H1 (cell line): ENCODE data around the gene TMEM250. TPM values are rescaled to one million over a fixed set of nuclear protein-coding genes. Genes with fewer than 3 reads are reported as not detected.

Experiments
- ASH2L ChIP-seq: fragments of 200-600, 300-600 bp; sonication (generic); IDR thresholded peaks from one replicate; pipeline ENCODE4 v1.7.1; 2017; ENCODE audit warnings: low read length
- BACH1 ChIP-seq: IDR thresholded peaks from 2 replicates; pipeline ENCODE4 v1.6.1; 2012; ENCODE audit warnings: low read length, improper control_type of control experiment
- BCL11A ChIP-seq, 2 experiments: IDR thresholded peaks; one replicate each; pipeline ENCODE4 v1.6.1; 2011; ENCODE audit warnings: low read depth in 2 of 2, low read length in 2 of 2, mild to moderate bottlenecking in 2 of 2
- CEBPB ChIP-seq: IDR thresholded peaks from 2 replicates; pipeline ENCODE4 v1.6.1; 2012; ENCODE audit warnings: low read depth, low read length
- CHD1 ChIP-seq: IDR thresholded peaks from 2 replicates; pipeline ENCODE4 v1.6.1; 2012; ENCODE audit warnings: low read depth, low read length, improper control_type of control experiment
- CREB1 ChIP-seq: IDR thresholded peaks from 2 replicates; pipeline ENCODE4 v1.6.1; 2012; ENCODE audit warnings: inconsistent platforms
- CTCF ChIP-seq, 3 experiments: IDR thresholded peaks; 1 replicate in 2 of 3; 2 replicates in 1 of 3; pipeline versions ENCODE4 v1.5.1 to v1.6.1; 2011; ENCODE audit warnings: low read length in 3 of 3, mild to moderate bottlenecking in 3 of 3, inconsistent platforms in 2 of 3, low read depth in 1 of 3, moderate library complexity in 1 of 3; ENCODE audit not compliant: insufficient read depth in 1 of 3; ENCODE audit errors: control extremely low read depth in 1 of 3
- E2F6 ChIP-seq: IDR thresholded peaks from 2 replicates; pipeline ENCODE4 v1.6.1; 2012; ENCODE audit warnings: inconsistent platforms
- KDM1A ChIP-seq: fragments of 200-600, 300-600 bp; sonication (generic); IDR thresholded peaks from 2 replicates; pipeline ENCODE4 v1.7.1; 2016; ENCODE audit warnings: mild to moderate bottlenecking, low read length, borderline replicate concordance
- MAFK ChIP-seq: IDR thresholded peaks from 2 replicates; pipeline ENCODE4 v1.6.1; 2012; ENCODE audit warnings: low read depth, mild to moderate bottlenecking, improper control_type of control experiment, low read length
- MAX ChIP-seq: IDR thresholded peaks from 2 replicates; pipeline ENCODE4 v1.6.1; 2012; ENCODE audit warnings: inconsistent platforms
- NANOG ChIP-seq: IDR thresholded peaks from 2 replicates; pipeline ENCODE4 v1.6.1; 2011; ENCODE audit warnings: low read length, low read depth, mild to moderate bottlenecking, inconsistent platforms; ENCODE audit not compliant: insufficient read depth, poor library complexity, severe bottlenecking
- POU5F1 ChIP-seq: IDR thresholded peaks from 2 replicates; pipeline ENCODE4 v1.6.1; 2011; ENCODE audit warnings: low read depth, mild to moderate bottlenecking, low read length, moderate library complexity
- RAD21 ChIP-seq, 2 experiments: IDR thresholded peaks in 1 of 2; conservative IDR thresholded peaks in 1 of 2; 2 replicates each; pipeline ENCODE4 v1.6.1; 2011; ENCODE audit warnings: low read depth in 2 of 2, low read length in 2 of 2, improper control_type of control experiment in 1 of 2, inconsistent platforms in 1 of 2, mild to moderate bottlenecking in 1 of 2, moderate library complexity in 1 of 2
- RBBP5 ChIP-seq: IDR thresholded peaks from 2 replicates; pipeline ENCODE4 v1.7.1; 2012; ENCODE audit warnings: low read depth, mild to moderate bottlenecking, inconsistent platforms, low read length, moderate library complexity, borderline replicate concordance
- RFX5 ChIP-seq: IDR thresholded peaks from 2 replicates; pipeline ENCODE4 v1.6.1; 2011; ENCODE audit warnings: low read depth, low read length, improper control_type of control experiment, borderline replicate concordance
- SIRT6 ChIP-seq: IDR thresholded peaks from one replicate; pipeline ENCODE4 v1.7.1; 2012; ENCODE audit warnings: low read length, inconsistent platforms
- SIX5 ChIP-seq: IDR thresholded peaks from 2 replicates; pipeline ENCODE4 v1.6.1; 2011; ENCODE audit warnings: mild to moderate bottlenecking, low read depth, low read length
- SP1 ChIP-seq: IDR thresholded peaks from 2 replicates; pipeline ENCODE4 v1.6.1; 2011; ENCODE audit warnings: low read depth, low read length
- SUZ12 ChIP-seq: fragments of 200-600 bp; sonication (generic); IDR thresholded peaks from 2 replicates; pipeline ENCODE4 v1.6.1; 2012; ENCODE audit warnings: mild to moderate bottlenecking, inconsistent platforms, low read length, moderate library complexity, mixed read lengths
- polyA plus RNA-seq, 7 experiments: library from polyadenylated mRNA; depleted of rRNA in 3 of 7; stranded (reverse) in 5 of 7; unstranded in 2 of 7; fragments of >200 nt in 5 of 7; fragments of 200-250 nt in 2 of 7; gene quantifications; 1 replicate in 5 of 7; 2 replicates in 1 of 7; 4 replicates in 1 of 7; pipeline versions ENCODE4 v1.2.1 to v1.2.3, GENCODE V29; 2011 to 2013; ENCODE audit warnings: missing spikeins in 2 of 7, mixed read lengths in 2 of 7
- total RNA-seq: library from RNA; stranded (reverse); fragmentation: NEBNext Ultra II Directional; extraction: Animal tissue kit (Norgen Biotek cat#: 25700); gene quantifications from 2 replicates; pipeline ENCODE4 v1.2.1, GENCODE V29; 2021

Gene TMEM250
- total and polyA plus RNA-seq, 2 of the 8 experiments (the other 6 are each of a cell fraction or from before 2014, with no cell fraction given) = 22.3 to 34.9 TPM

- TF ChIP-seq BCL11A (IDR thresholded peaks at IDR 0.05; ENCODE audit: low read depth in 2 of 2, low read length in 2 of 2) (no peak), RFX5 (no peak), RAD21 (IDR thresholded peaks at IDR 0.05 in 1 of 2, conservative IDR thresholded peaks at IDR 0.05 in 1 of 2; ENCODE audit: low read depth in 2 of 2, low read length in 2 of 2) (peak; percentile 31 to 56; a peak in 3 of 4 replicates), SIRT6 (no peak), POU5F1 (no peak), CEBPB (no peak), MAFK (peak; percentile 98), MAX (peak; percentile 90), BACH1 (peak; percentile 85), ASH2L (no peak), KDM1A (peak; percentile 23; the same call in 1 of the 2 replicates), CREB1 (no peak), SP1 (no peak), NANOG (no peak), E2F6 (peak; percentile 82; the same call in 1 of the 2 replicates), SUZ12 (no peak), CTCF (IDR thresholded peaks at IDR 0.05; ENCODE audit: control extremely low read depth in 1 of 3, insufficient read depth in 1 of 3, low read depth in 1 of 3, low read length in 3 of 3) (peak in 2 of 3 experiments; percentile 30 to 41; a peak in 3 of 4 replicates), CHD1 (no peak), RBBP5 (no peak), SIX5 (no peak)
Measured at GRCh38 chr9:136110082-136111061, 8.3 kb downstream of the TMEM250 start (continued).
